Kidney capillary endothelial cell (primary cell): ENCODE measurements around the gene STPG3.

Source experiments
- DNase-seq: peaks from one replicate; pipeline ENCODE4 v3.0.0-alpha.2; 2018; ENCODE audit warnings: low spot score

The STPG3 gene

DNA sequence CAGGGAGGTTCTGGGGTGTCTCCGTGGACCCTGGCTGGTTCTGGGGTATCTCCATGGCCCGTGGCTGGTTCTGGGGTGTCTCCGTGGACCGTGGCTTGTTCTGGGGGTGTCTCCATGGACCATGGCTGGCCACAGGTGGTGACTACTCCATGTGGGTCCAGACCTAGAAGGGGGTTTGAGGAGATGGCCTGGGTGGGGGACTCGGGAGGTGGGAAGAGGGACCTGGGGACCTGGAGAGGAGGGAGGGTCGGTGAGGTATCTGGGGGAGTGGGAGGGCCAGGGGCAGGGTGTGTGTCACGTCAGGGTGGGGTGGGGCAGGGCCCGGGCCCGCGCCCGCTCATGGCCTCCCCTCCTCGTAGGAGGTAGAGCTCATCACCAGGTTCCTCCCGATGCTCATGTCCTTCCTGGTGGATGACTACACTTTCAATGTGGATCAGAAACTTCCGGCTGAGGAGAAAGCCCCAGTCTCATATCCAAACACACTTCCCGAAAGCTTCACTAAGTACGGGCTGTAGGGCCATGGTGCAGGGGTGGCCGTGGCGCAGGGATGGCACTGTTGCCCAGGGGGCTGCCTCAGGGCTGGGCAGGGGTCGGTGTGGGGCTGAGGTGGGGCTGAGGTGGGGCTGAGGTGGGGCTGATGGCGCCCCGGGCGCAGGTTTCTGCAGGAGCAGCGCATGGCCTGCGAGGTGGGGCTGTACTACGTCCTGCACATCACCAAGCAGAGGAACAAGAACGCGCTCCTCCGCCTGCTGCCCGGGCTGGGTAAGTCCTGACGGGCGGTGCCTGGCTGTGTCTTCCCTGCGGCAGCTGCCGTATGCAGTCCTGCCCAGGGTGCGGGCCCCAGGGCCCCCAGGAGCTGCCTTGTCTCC, 15.7 kb downstream of the STPG3 start:
- DNase-seq = no peak

DNA sequence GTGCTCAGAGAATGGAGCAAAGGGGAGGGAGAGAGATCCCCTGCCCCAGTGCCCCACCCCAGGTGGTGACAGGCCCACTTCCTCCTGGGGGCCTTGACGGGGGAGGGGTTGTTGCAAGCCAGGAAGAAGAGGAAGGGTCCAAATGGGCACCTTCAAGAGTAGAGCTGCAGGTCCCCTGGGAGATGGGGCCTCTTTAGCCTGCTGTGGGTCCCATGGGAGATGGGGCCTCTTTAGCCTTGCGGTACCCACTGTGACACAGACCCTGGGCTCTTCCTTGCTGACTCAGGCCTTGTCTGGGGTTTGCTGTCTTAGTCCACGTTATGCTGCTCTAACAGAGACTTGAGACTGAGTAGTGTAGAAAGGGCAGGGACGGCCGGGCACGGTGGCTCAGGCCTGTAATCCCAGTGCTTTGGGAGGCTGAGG, 16.9 kb downstream of the STPG3 start:
- no peak for DNase-seq

DNA sequence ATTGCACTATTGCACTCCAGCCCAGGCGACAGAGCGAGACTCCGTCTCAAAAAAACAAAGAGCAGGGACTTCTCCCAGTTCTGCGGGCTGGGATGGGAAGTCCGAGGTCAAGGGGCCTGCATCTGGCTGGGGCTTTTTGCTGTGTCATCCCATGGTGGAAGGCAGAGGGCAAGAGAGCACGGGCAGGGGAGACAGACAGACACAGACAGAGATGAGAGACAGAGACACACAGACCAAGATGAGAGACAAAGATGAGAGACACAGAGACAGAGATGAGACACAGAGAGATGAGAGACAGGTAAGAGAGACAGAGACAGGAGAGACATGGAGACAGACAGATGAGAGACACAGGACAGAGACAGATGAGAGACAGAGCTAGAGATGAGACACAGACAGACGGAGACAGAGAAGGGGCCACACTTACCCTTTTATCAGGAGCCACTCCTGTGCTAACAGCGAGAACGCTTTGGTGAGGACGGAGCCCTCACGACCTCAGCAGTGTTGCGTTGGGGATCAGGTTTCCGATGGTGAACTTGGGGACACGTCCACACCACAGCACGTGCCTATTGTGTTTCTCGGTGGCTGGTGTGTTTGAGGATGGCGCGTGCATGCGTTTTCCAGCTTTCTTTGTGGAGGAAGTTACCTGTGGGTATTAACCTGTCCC, 17.6 kb downstream of the STPG3 start:
- DNase-seq = peak; percentile 75

DNA sequence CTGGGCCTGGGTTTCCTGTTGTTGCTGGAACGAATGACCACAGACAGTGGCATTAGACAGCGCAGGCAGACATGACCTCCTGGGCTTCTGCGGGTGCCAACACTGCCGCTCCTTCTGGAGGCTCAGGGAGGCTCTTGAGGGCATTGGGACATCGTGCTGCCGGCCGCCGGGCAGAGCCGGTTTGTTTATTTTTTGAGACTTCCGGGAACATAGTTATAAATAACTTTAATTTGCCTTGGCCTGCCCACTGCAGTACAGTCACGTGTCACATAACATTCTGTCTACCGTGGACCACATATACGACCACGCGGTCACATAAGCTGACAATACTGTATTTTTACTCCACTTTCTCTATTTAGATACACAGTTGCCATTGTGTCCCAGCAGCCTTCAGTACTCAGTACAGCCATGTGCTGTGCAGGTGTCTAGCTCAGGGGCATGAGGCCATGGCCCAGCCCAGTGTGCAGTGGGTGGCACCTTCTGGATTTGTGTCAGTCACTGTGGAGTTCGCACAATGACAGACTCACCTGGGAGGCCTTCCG, 18.2 kb downstream of the STPG3 start:
- no peak for DNase-seq

DNA sequence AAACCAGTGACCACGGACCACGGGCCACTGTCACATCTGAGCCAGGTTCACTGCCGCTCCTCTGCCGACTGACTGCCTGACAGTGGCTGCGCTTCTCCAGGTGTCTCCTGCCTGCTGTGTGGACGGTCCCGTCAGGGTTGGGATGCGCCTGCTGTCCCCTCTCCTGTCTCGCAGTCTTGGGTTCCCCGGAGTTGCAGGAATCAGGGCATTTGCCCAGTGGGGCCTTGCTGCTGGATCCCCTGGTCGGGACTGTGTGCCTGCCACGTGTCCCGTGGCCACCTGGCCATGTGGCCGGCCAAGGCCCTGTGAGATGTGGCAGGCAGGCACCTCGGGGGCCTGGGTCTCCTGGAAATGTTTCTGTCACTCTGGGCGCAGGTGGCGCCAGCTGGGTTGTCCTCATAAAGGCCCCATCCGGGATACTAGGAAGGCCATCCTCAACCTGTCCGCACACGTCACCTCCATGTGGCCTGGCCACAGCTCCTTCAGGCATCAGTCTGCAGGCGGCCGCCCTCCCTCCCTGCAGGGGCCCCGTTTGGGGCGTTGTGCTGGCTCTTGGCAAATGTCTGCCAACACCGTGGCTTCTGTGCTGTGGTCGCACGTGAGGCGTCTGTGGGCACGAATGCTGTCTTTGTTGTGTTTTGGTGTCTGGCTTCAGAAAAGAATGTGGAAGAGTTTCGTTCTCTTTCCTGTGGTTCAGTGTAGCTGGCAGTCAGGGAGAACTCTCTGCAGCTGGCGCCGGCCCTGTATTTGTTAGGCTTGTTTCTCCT, 20.0 kb downstream of the STPG3 start:
- DNase-seq = no peak

DNA sequence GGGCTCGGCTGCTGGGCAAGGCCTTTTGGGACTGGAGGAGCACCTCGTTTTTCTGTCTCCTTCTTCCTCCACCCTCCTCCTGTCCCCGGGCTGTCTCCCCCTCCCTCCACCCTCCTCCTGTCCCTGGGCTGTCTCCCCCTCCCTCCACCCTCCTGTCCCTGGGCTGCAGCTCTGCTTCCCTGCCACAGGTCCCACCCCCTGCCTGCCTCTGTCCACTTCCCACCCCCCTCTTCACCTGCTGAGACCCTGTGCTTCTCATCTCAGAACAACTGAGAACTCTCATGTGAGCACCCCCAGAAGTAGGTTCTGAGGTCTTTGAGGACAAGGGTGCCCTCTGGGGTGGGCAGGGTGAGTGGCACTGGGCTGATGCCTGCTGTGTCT, 20.6 kb downstream of the STPG3 start:
- DNase-seq = no peak

DNA sequence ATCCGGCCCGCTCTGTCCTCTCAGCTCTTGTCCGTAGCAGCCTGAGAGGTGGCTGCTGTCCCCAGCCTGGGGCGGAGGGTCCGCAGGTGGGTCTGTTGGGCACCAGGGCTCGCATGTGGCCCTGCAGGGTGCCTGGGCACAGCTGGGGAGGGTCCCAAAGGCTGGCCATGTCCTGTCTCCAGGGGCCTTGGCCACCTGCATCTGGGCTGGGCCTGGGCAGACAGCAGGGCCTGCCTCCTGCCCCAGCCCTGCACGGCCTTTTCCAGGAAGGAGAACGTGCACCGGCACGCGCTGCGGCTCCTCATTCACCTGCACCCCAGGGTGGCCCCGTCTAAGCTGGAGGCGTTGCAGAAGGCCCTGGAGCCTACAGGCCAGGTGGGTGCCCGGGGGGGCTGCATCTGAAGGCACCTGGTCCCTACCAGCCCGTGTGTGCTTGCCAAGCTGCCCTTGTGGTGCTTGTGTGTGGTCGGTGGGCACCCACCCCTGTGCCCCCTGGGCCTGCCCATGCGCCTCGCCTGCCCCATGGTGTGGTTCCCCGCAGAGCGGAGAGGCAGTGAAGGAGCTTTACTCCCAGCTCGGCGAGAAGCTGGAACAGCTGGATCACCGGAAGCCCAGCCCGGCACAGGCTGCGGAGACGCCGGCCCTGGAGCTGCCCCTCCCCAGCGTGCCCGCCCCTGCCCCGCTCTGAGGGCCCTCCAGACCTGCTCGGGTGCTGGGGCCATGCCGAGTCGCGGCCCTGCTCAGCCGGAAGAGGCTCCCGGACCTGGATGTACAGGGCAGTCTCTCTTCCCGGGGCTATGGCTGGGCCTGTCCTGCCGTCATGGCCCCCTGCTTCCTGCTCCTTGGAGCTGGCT, 21.4 kb downstream of the STPG3 start:
- no peak for DNase-seq

DNA sequence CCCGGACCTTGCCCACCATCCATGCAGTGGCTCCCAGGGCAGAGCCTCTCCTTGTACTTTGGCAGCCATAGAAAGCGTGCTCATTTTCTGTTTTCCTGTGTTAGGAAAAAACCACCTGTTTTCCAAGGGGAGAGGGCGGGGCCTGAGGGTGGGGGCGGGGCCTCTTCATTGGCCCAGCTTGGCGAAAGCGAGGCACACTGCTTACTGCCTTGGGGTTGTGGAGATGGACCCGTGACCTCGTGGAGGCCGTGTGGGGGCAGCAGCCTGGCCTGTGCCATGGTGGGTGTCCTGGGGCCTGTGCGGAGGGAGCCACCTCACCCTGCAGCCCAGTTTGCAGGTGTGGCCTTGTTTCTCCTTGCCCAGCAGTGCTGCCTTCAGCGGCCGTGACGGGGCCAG, 22.0 kb downstream of the STPG3 start:
- DNase-seq = no peak

DNA sequence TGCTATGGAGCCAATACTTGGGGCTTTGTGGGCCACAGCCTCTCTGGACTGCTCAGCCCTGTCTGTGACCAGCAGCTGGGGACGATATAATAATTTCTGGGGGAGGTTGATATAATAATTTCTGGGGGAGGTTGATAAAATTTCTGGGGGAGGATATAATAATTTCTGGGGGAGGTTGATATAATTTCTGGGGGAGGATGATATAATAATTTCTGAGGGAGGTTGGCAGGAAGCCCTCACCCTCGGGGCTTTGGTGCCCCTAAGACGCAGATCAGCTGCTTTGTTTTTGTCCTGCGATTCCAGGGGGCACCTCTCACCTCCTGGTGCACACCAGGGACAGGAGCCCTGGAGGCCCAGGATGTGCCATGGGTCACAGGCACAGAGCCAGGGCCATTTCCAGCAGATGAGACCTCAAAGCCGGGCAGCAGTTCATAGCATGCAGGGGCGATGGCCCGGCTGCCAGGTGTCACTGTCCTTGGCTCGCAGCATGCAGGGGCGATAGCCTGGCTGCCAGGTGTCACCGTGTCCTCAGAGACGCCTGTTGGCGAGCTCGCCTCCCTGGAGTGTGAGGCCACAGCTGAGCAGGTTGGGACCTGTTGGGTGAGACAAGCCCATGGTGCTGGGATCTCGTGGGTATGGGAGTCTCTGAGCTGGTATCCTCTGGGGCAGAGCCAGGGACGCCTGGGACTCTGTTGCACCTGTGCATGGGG, 22.7 kb downstream of the STPG3 start:
- no peak for DNase-seq

DNA sequence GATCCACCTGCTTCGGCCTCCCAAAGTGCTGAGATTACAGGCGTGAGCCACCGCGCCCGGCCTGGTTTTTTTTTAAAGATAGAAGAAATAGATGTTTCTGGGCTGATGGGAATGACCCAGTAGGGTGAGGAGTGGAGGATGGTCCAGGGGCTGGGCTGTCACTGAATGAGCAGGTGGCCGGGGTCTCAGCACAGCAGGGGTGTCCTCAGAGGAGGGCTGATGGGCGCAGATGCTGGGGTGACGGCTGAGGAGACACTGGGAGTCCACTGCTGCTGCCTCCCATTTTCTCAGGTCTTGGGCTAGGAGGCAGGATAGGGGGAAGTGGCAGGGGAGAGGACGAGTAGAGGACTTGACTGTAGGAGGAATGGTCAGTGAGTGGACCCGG, 24.1 kb downstream of the STPG3 start:
- no peak for DNase-seq

DNA sequence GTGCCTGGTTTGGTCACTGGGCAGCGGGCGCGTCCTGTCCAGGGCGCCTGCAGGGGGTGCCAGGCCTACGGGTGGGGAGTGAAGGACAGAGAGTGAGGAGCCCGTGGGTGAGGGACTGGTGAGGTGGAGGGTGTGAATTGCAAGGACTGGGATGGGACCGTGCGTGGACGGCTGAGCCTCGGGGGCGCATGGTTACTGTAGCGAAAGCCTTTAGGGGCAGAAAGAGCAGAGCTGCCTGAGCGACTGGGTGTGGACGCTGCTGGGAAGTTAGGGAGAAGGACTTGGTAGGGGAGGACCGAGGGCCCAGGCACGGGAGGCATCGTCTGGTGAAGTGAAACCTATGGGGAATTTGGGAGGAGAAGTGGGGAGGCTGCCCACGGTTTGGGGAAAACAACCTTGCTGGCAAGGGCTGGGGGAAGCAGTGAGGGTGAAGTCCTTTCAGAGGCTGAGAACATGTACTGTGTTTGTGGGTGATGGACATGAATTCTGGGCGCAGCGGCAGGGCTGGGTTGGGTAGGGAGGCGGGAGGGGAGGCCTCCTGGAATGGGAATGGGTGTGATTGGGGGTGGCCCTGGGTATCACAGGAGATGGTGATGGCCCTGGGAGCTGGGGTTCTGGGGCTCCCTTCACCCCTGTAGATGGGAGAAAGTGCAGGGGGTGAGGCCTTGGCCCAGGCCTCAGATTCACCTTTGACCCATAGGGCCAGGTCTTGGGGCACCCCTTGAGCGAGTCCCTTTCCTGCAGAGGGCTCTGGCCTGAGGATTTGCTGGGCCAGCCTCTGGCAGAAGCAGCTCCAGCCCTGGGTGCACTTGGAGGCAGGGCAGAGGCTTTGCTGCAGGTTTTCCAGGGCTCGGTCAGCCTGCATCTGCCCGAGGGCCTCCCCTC, 24.7 kb downstream of the STPG3 start:
- no peak for DNase-seq

DNA sequence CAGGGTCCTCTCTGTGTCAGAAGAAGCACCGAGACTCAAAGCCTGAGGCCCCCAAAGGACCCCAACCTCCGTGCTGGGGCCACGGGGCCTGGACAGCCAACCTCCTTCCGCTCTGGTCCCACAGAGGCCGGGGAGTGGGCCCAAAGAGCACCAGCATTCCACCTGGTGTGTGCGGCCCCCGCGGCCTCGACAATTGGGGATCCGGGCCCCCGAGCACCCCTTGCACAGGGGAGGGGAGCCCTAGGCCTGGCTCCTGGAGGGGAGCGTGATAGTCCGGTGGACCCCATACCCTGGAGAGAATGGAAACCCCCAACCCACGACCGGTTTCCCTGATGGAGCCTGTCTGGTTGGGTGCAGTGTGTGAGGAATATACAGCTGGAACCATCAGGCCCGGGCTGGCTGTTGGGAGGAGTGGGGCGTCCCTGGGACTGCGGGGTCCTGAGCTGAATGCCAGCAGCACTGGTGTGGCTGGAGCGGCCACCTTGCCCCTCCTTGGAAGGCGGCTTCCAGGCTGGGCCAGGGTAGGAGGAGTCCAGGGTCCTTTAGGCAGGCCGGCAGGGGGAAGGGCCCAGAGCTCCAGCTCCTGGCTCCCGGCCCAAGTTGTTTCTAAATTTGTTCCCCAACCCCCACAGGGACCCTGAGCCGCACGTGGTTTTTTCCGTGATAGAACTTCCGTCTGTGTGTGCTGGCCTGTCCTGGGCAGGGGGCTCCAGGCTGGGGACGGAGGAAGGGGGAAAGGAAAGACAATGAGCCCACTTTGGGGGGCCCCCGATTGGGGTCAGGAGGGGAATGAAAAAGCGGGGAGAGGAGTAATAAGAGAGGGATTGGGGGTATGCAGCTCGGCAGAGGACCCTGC, 25.6 kb downstream of the STPG3 start:
- peak; percentile 77 for DNase-seq

DNA sequence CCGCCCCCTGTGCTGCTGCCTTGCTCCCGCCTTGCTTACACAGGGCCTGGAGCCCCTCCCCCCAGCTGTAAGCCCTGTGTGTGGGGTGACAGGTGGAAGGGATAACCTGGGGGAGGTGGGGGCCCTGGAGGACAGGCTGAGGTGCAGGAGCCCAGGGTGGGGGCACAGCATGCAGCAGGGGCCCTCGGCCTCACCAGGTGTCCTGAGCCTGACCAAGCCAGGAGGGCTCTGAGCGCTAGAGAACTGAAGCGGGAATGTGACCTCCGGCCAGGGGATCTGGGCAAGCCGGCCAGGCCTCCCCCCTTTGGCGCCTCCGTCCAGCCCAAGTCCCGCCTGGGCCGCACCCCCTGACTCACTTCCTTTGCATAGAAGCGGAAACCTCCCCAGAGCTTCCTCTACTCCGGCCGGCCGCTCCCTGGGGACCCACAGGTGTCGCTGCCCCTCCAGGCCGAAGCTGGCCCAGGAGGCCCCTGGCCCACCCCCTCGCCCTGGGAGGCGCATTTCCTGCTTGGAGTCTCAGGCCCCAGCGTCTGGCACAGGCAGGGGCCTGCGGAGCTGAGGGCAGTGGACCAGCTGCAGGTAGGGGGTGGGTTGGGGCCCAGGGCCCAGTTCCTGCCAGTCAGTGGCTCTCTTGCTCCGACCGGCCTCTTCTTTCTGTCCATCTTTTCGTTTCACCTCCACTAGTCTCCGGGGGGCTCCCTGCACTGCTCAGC, 26.4 kb downstream of the STPG3 start, which contains the start of gene TOR4A:
TOR4A (plus strand) TSS at position 398 of the 713 bp plus-strand sequence. CDS start 964 bp downstream, outside the sequence.
- DNase-seq = peak; percentile 98

DNA sequence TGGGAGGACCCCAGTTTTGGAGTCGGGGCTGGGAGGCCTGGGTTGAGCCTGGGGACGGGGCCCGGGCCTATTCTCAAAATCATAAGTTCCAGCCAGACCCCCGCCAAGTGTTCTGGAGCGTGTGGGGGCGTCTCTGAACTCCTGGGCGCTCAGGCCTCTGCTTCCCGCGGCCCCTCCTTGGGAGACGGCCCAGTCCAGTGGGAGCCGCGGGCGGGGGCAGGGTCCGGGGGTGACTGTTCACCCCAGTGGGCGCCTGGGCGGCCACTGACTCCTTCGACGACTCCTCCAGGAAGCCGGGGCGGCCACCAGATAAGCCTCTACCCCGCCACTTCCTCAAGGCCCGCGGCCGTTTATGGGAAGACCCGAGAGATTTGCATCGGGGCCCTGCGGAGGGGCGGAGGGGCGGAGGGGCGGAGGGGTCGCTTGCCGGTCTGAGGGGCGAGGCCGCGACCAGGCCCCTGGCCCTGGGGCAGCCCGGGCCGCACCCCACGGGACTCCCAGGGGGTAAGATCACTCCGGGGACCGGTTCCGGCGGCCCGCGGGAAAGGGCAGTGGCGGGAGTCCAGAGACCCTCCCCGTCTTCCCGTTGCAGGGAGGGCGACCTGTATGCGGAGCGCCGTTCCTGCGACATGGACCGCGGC, 27.1 kb downstream of the STPG3 start:
- no peak for DNase-seq

DNA sequence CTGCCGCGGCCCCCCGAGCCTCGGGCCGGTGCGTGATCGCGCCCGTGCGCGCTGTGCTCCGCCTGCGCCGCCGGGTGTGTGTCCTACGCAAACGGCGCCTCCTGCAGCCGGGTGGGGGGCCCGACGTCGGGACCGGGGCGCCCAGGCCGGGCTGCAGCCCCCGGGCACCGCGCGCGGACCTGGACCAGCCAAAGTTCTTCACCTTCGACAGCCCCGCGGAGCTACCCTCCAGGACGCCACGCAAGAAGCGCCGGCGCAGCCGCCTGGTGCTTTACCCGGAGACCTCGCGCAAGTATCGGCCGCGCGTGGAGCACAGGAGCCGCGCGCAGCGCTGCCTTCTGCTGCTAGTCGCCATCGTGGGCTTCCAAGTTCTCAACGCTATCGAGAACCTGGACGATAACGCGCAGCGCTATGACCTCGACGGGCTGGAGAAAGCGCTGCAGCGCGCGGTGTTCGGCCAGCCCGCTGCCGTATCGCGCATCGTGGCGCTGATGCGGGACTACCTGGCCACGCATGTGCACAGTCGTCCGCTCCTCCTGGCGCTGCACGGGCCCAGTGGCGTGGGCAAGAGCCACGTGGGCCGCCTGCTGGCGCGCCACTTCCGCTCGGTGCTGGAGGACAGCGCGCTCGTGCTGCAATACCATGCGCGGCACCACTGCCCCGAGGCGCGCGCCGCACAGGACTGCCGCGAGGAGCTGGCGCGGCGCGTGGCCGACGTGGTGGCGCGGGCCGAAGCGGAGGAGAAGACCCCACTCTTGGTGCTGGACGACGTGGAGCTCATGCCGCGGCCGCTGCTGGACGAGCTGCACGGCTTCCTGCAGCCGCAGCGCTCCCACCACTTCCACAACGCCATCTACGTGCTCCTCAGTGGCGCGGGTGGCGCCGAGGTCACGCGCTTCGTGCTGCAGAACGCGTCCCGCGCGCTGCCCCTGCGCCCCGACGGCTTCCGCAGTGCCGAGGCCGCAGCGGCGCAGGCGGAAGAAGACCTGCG, 27.9 kb downstream of the STPG3 start:
- DNase-seq = no peak

DNA sequence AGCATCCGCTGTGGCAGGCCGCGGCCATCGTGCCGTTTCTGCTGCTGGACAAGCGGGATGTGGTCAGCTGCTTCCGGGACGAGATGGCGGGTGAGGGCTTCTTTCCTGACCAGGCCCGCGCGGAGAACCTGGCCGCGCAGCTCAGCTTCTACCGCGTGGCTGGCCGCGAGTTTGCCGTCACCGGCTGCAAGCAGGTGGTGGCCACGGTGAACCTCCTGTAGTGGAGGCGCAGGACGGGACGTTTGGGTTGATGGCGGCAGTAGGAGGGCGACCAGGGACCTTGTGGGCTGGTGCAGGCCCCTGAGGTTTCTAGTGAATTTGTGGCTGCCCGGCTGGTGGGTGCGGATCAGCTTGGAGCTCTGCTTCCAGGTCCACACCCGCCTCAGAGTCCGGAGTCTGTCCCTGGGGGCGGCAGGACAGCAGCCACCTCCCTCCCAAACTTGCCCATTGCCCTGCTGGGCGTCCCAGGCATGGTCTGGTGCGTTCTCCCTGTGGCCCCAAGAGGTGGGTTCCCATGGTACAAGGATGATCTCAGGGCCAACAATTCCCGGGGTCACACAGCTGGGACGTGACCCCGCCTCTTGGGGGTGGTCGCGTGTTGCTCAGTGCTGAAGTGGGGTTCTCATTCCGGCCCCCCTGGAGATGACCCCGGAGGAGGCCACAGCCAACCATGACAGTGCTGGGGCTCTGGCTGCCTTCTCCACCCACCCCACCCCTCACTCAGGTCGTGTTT, 28.8 kb downstream of the STPG3 start:
- no peak for DNase-seq
